HEK293 (cell line): ENCODE results near the gene PDE10A.

ENCODE experiments used
- ATF2 ChIP-seq: fragments of 450-650 bp; formaldehyde crosslinking; IDR thresholded peaks from 2 replicates; pipeline ENCODE4 v1.5.1; 2016; ENCODE audit warnings: missing biosample characterization, missing genetic modification characterization, low read depth
- CTCF ChIP-seq: fragments of 450-650 bp; formaldehyde crosslinking; IDR thresholded peaks from 2 replicates; pipeline ENCODE4 v1.5.1; 2016; ENCODE audit warnings: missing biosample characterization, missing genetic modification characterization
- EGR2 ChIP-seq: fragments of 450-650 bp; formaldehyde crosslinking; IDR thresholded peaks from 2 replicates; pipeline ENCODE4 v1.5.1; 2016; ENCODE audit warnings: low read depth, missing biosample characterization, missing genetic modification characterization
- ZNF114 ChIP-seq: fragments of 450-650 bp; formaldehyde crosslinking; IDR thresholded peaks from 2 replicates; pipeline ENCODE4 v1.5.0; 2017; ENCODE audit warnings: missing biosample characterization, missing genetic modification characterization
- ZNF501 ChIP-seq: fragments of 450-650 bp; formaldehyde crosslinking; IDR thresholded peaks from 2 replicates; pipeline ENCODE4 v1.5.1; 2016; ENCODE audit warnings: missing biosample characterization, missing genetic modification characterization
- ZNF791 ChIP-seq: fragments of 450-650 bp; formaldehyde crosslinking; IDR thresholded peaks from 2 replicates; pipeline ENCODE4 v1.5.1; 2016; ENCODE audit warnings: missing biosample characterization, missing genetic modification characterization

GRCh38 chr6:165306955-165307354 is 356.1 kb downstream of the PDE10A start:
- TF ChIP-seq ATF2 (tag by site-specific recombination) (no peak), CTCF (tag by site-specific recombination) (no peak), ZNF501 (tag by site-specific recombination) (no peak), ZNF791 (no peak), EGR2 (tag by site-specific recombination) (no peak), ZNF114 (tag by site-specific recombination) (no peak)
